GM21825 (cell line): ENCODE results near the gene ANKMY1.
A peak's percentile ranks its signal among the peaks of the same experiment; 100 is the strongest.

ENCODE experiments used
- ATAC-seq: cut with Tn5 transposase; IDR thresholded peaks from one replicate; pipeline ENCODE4 v1.9.1; 2021; ENCODE audit warnings: mild to moderate bottlenecking, moderate library complexity; ENCODE audit not compliant: unreplicated experiment

ANKMY1 gene

GRCh38 chr2:240437551-240437860 is 120.3 kb downstream of the ANKMY1 start:
- ATAC-seq, result no peak

- ATAC-seq, result no peak
Measured at GRCh38 chr2:240436683-240437550, 120.9 kb downstream of the ANKMY1 start.

GRCh38 chr2:240435948-240436682 is 121.7 kb downstream of the ANKMY1 start:
- no peak for ATAC-seq

GRCh38 chr2:240435457-240435947 is 122.3 kb downstream of the ANKMY1 start, which contains the start of gene GPC1:
TSS of gene GPC1 (plus strand) at chr2:240435663. CDS start at chr2:240435919, 256 bp downstream.
- peak; percentile 38 for ATAC-seq

DNA sequence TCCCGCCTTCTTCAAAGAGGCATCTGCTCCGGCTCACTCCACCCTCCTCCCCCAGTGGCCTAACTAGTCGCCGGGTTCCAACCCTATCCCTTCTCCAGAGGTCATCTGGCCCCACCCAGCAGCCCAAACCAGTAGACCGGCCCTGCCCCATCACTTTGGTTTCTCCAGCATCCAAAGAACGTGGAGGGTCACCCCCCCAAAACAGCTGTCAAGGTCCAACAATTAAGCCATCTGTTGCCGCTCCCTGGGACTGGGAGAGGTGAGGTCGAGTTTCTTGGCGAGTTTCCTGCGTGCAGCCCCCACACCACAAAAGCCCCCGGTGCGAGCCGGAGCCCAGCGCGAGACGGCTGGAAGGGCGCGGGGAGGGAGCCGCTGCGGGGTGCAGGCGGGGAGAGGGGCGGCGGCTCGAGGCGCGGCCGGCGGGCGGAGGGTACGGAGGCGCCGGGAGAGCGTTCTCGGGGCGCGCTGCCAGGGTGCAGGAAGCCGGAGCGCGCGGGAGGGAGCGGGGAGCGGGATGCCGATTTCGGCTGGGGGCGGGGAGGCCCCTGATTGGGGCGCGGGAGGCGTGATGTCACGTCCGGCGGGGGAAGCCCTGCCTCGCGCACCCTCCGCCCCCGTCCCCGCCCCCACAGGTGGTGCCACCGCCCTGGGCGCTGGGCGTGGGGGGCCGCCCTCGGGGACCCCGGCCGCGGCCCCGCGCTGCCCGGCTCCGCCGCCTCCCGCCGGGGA is 122.9 kb downstream of the ANKMY1 start:
- peak; percentile 42 for ATAC-seq

- no peak for ATAC-seq
Measured at GRCh38 chr2:240433973-240434727, 123.6 kb downstream of the ANKMY1 start.

DNA sequence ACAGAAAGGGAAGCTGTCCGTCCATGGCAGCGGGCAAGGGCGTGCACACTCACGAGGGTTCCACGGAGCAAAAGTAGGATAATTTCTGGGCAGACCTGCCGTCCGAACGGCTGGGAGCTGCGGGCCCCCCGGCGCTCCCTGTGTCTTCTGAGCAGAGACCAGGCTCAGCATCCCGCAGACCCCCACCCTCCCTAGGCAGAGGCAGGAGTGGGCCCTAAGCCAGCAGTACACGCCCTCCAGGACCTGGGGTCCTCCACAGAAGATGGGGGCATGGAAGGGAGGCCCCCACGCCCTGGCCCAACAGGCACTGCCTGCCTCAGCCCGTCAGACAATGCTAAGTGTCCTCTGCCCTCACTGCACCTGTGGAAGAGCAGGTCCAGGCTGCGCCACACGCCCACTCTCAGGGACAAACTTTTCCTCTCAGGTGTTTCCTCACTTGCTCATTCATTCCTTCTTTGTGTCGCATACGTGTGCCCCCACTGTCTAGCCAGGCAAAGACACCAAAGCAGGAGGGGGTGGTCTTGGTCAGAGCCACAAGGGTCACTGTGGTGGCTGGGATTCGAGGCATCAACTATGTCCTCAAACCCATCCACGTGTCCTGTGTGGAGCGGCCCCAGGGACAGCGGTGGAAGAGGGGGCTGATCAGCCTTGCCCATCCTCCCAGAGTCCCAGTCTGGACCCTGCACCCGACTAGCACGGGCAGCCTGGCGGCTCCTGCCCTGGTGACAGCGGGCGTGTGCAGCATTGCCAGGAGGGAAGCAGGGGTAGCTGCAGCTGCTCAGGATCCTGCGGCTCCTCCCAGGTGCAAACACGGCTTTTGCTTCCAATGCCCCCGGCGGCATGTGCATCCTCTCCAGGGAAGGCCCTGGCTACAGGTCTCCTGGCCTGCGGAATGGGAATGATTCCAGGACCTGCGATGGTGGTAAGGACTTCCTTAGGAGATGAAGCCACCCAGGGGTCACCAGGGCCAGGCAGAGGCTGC is 124.7 kb downstream of the ANKMY1 start:
- no peak for ATAC-seq

DNA sequence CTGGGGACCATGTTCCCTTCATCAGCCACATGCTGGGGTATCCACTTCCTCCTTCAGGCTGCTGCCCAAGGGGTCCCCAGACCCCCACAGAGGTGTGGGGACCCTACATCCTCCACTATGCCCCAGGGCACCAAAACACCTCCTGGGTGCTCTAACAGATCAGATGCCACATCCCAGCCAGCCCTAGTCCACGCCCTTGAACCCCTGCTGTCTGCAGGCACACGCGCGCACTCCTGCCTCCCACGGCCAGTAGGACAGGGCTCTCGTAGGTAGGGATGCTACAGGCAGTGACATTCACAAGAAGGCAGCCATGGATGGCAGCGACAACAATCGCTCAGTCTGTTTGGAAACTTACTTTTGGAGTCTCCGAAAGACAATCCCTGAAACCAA is 125.4 kb downstream of the ANKMY1 start:
- ATAC-seq, result no peak

GRCh38 chr2:240431661-240432424 is 125.9 kb downstream of the ANKMY1 start:
- no peak for ATAC-seq

- no peak for ATAC-seq
Measured at GRCh38 chr2:240431271-240431660, 126.5 kb downstream of the ANKMY1 start.

- no peak for ATAC-seq
Measured at GRCh38 chr2:240430595-240430994, 127.2 kb downstream of the ANKMY1 start.

- ATAC-seq, result no peak
Measured at GRCh38 chr2:240429872-240430491, 127.8 kb downstream of the ANKMY1 start.
